Measurements from ENCODE around the gene TBC1D1. TPM values are rescaled to one million over a fixed set of nuclear protein-coding genes. Genes with fewer than 3 reads are reported as not detected.

The TBC1D1 gene
- total and polyA plus RNA-seq, 2 experiments from 2014 or later = 53.9 to 151 TPM

GRCh38 chr4:38163216-38164006 lies 272.5 kb downstream of the TBC1D1 start:
- Histone ChIP-seq H3K27ac (ENCODE audit: low read depth) (no peak overlapping the region), H3F3A (replicated peaks; ENCODE audit: low read depth) (no peaks in the 10 kb centered on the region), H3K4me2 (no peak overlapping the region), H3K4me3 (no peak overlapping the region), H2AFZ (no peak overlapping the region), H3K9me2 (ENCODE audit: insufficient read depth) (peaks cover 9% of the 10 kb centered on the region; the same call in 1 of the 2 replicates), H3K4me1 (ENCODE audit: insufficient read depth) (no peaks in the 10 kb centered on the region), H3K79me2 (replicated peaks; ENCODE audit: insufficient read depth) (no peaks in the 10 kb centered on the region), H3K36me3 (ENCODE audit: insufficient read depth) (no peaks in the 10 kb centered on the region), H3K27me3 (ENCODE audit: insufficient read depth) (no peaks in the 10 kb centered on the region), H4K20me1 (replicated peaks; ENCODE audit: insufficient read depth) (no peaks in the 10 kb centered on the region)
- Mint-ChIP-seq H3K27me3 (ENCODE audit: insufficient read depth, low read depth, poor library complexity) (no peaks in the 10 kb centered on the region), H3K4me3 (no peak overlapping the region), H3K36me3 (ENCODE audit: low read depth) (no peaks in the 10 kb centered on the region), H3K27ac (no peak overlapping the region), H3K4me1 (peaks cover 9% of the 10 kb centered on the region), H3K9me3 (peaks cover 16% of the 10 kb centered on the region)
- TF ChIP-seq JUNB (IDR thresholded peaks at IDR 0.05; ENCODE audit: unreplicated experiment) = no peak
- TF ChIP-seq REST (IDR thresholded peaks at IDR 0.05; ENCODE audit: unreplicated experiment) = no peak
- no peak for TF ChIP-seq ETS1 (IDR thresholded peaks at IDR 0.05)
- no peak for TF ChIP-seq CREB1 (CRISPR knock-in tag; IDR thresholded peaks at IDR 0.05; ENCODE audit: low read depth)
- TF ChIP-seq ZNF331 (CRISPR knock-in tag; IDR thresholded peaks at IDR 0.05; ENCODE audit: low read depth) = no peak
- no peak for TF ChIP-seq NANOG (IDR thresholded peaks at IDR 0.05; ENCODE audit: borderline replicate concordance)
- no peak for TF ChIP-seq CTCF (conservative IDR thresholded peaks at IDR 0.05; ENCODE audit: low read depth in 2 of 2)
- no peak for TF ChIP-seq ZNF114 (CRISPR knock-in tag; IDR thresholded peaks at IDR 0.05)
- TF ChIP-seq STAT1 (IDR thresholded peaks at IDR 0.05; ENCODE audit: unreplicated experiment) = no peak
- TF ChIP-seq POLR2AphosphoS5 (IDR thresholded peaks at IDR 0.05; ENCODE audit: low read depth) = no peak
- TF ChIP-seq EZH2phosphoT487 (IDR thresholded peaks at IDR 0.05; ENCODE audit: unreplicated experiment) = no peak
- no peak for TF ChIP-seq EZH2 (IDR thresholded peaks at IDR 0.05; ENCODE audit: low read depth, unreplicated experiment)
- no peak for TF ChIP-seq ZNF462 (CRISPR knock-in tag; IDR thresholded peaks at IDR 0.05)
- no peak for ATAC-seq
- no peak for DNase-seq (ENCODE audit: low spot score)

Measured in GM23338 (cell line).